GM18505 (cell line): Measurements from ENCODE around the gene LOXL4.

Source experiments
- ATAC-seq: cut with Tn5 transposase; IDR thresholded peaks from one replicate; pipeline ENCODE4 v1.9.1; 2021; ENCODE audit not compliant: unreplicated experiment
- POLR2A ChIP-seq: IDR thresholded peaks from 4 replicates; pipeline ENCODE4 v1.6.1; 2011; ENCODE audit warnings: borderline replicate concordance; ENCODE audit not compliant: insufficient read depth, insufficient read length; ENCODE audit errors: extremely low read depth

LOXL4 gene

DNA sequence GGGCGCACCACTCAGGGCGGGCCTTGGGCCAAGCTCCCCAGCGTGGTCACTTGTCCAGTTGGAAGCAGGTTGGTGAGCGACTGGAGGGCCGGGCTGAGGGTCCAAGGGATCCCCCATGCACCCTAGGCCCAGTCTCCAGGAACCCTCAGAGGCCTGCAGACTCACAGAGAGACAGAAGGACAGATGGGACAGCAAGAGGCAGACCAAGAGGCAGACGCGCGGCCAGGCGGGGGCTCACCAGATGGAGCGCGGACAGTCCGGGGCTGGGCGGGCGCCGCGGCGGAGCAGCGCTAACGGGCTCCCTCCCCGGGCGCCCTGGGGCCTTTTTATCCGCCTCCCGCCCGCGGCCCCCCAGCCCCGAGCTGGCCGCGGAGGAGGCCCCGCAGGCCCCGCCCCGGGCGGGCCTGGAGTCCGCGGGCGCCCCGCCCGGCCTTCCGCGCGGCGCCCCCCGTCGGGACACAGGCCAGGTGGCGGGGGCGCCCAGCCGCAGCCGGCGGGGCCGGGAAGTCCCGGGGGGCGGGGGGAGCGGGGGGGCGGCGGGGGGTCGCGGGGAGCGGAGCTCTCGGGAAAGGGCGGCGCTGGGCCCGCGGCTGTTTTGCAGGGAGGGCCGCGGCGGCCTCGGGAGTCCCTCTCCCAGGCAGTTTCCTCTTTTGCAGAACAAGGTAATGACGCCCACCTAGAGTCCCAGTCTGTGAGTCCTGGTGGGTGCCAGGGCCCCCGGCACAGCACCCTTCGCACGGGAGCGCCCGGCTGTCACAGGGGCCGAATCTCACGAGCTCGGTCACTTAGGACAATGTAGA, at the start of gene LOXL4:
Gene LOXL4, minus strand, starts transcription at position 301 of the 800 bp plus-strand sequence. CDS start 5,175 bp downstream, outside the sequence.
- no peak for TF ChIP-seq POLR2A
- ATAC-seq, result no peak

- ATAC-seq, result no peak
- no peak for TF ChIP-seq POLR2A
Observed at GRCh38 chr10:98316661-98317060, 48.7 kb upstream of the LOXL4 start.

DNA sequence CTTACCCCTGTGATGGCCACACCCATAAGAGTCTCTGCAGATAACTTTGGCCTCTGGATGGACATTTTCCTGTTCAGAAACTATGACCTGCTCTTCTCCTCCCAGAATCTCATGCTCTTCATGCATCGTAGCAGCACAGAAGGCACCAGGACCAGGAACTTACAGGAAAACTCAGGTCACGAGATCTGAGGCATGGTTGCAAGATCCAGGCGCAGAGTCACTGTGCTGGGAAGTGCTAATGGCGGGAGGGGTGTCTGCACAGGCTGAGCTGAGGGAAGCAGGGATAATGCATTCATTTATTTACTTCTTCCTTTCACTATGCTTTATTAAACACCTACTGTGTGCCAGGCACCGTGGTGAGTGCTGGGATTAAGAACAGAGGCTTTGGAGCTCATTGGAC, 48.2 kb upstream of the LOXL4 start:
- ATAC-seq, result no peak
- TF ChIP-seq POLR2A, result no peak

DNA sequence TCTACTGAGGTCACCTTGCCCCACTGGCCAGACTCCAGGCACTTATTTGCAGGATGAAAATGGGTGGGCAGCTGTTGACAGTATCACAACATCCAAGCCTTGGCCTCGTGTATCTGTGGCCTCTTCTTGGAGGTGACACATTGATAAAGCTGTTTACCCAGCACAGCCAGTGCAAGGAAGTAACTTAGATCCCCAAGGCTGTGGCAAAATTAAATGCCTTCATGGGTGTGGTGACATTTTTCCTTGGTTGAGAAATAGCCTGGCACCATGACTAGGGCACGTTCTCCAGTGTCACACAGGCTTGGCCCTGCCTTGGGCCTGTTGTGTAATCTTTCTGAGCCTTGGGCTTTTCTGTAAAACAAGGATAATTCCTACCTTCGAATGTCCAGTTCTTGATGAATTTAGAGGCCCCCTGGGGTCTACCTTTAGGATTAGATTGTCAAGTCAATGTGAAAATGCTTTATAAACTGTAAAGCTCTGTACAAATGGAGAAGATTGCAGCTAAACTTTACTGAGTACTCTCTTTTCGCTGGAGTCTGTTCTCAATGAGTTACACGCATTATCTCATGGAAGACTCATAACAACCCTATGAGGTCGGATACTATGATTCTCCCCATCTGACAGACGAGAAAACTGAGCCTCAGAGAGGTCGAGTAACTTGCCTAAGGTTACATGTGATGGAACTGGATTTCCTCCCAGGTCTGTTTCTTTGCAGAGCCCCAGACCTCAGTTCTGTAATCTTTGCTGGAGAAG, 46.7 kb upstream of the LOXL4 start:
- ATAC-seq, result no peak
- no peak for TF ChIP-seq POLR2A

GRCh38 chr10:98313598-98313997, 45.6 kb upstream of the LOXL4 start:
- TF ChIP-seq POLR2A, result no peak
- ATAC-seq, result no peak

DNA sequence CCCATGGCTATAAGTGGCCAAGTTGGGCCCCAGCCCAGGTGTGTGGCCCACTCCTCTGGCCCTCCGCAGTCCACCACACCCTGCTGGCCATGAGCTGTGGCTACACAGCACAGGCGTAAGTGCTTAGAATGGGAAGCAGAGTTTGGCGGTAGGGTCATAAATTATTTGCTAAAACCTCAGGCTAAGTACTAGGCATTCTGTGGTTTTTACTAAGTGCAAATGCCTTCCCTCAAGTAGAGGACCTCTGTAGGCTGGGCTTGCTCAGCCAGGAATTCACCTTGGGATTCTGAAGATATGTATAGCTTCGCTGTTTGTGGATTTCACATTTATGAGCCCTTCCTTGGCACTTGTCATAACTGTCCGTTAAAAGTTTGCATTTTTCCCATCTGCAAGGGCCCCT, 44.8 kb upstream of the LOXL4 start:
- ATAC-seq, result no peak
- no peak for TF ChIP-seq POLR2A

- TF ChIP-seq POLR2A, result no peak
- ATAC-seq, result no peak
Observed at GRCh38 chr10:98312349-98312748, 44.4 kb upstream of the LOXL4 start.

DNA sequence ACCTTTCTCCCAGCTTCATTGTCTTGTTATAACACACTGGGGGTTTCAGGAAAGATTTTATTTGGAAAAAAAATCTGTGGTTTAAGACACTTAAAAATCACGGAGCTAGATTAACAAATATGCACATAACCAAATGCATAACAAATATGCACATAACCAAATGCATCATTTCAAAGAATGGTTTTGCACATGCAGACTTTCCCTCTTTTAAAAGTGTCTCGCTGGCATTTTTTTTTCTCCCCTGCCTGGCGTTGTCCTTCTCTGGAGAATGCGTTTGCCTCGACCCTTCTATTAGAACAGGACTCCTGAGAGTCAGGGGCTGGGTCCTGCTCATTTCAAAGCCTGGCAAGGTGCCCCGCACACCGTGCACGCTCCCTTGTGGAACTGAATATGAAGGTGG, 42.7 kb upstream of the LOXL4 start:
- no peak for ATAC-seq
- no peak for TF ChIP-seq POLR2A

DNA sequence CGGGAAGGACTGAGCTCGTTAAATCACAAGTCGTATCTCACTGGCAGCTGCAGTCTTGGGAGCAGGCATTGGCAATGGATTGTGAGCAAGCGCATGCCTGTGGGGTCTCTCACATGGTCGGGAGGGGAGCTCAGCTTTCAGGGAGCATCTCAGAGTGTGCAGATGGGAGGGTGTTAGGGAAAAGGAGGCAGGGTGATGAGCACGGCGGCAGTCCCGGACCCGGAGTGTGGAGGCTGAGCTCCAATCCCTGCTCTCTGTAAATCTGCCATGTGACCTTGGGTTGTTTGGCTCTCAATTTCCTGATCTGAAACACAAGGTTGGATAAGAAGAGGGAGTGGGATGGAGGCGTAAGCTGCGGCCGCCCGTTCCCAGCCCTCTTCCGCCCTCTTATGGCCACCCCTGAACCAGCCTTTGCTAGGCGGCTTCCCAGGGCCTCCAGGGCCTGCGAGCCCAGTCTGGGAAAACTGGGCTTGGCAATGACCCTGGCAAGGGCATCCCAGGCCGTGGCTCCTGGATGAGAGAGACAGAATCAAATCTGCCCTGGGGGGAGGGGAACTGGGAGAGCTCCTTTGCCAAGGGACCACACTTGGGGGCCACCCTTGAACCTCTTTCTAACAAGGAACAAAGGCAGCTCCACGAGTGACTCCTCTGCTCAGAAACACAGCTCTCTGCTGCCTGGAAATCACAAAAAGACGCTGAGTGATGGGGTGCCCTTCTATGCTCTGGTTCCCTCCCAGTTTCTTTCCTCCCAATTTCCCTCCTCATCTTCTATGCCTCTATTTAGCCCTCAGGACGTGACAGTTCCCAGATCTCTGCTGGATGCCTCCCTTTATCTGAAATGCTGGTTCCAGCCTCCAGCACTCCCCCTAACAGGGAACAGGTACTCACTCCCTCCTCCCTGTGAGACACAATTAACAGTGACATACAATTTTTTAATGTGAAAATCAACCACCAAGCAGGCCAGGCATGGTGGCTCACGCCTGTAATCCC, 41.7 kb upstream of the LOXL4 start:
- no peak for TF ChIP-seq POLR2A
- ATAC-seq, result no peak

- ATAC-seq, result no peak
- TF ChIP-seq POLR2A, result no peak
Observed at GRCh38 chr10:98308669-98309365, 40.8 kb upstream of the LOXL4 start.

DNA sequence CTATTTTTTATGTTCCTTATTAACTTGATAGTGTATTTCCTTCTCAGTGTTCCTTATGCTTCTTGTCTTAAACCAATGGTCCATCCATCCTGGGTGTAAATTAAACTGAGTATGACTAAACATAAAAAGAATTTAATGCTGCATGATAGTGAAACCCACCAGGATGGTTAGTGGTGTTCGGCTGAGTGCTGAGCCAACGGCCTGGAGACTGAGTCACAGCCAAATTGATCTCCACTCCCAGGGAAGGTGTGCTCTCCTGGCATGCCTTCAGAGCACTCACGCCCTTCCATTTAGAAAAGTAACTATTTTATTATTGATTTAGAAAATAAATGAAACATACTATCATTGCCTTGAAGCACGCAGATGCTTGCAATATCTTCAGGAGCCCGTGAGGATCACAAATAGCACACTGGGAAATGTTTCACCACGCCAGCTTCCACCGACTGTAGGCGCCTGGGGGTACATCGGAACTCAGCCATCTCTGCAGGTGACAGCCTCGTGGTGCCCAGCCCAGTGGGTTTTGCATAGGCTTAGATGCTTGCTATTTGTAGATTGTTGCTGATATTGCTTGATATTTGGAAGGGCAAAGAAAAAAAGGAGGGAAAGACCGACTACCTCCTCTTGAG, 40.0 kb upstream of the LOXL4 start:
- no peak for TF ChIP-seq POLR2A
- ATAC-seq, result no peak

DNA sequence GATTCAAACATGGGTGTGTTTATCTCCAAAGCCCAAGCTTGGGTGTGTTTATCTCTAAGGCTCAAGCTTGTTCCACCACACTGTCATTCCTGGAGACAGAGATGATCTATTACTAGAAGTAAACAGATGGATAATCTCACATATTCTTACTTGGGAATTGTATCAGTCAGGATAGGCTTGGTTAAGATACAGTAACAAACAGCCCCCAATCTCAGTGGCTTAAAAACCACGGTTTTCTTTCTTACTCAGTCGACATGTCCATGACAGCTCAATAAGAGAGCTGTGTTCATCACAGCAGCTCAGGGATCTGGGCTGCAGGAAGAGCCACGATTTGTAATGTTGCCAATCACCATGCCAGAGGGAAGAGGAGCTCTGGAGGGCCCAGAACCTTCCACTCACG, 38.5 kb upstream of the LOXL4 start:
- ATAC-seq, result no peak
- no peak for TF ChIP-seq POLR2A
